Measurements from ENCODE around the gene GLP2R.

GRCh38 chr17:9905902-9906301, 80.2 kb downstream of the GLP2R start:
- TF ChIP-seq FOXJ3 (CRISPR knock-in tag; IDR thresholded peaks at IDR 0.05; ENCODE audit: borderline replicate concordance) (no peak), ETV6 (CRISPR knock-in tag; IDR thresholded peaks at IDR 0.05) (no peak), TEAD4 (CRISPR knock-in tag; IDR thresholded peaks at IDR 0.05) (no peak), USF2 (CRISPR knock-in tag; IDR thresholded peaks at IDR 0.05) (0 out of 2 replicates have a peak, but pooled peaks have one; percentile 34), CTCF (IDR thresholded peaks at IDR 0.05) (peak; percentile 82), ATF2 (CRISPR knock-in tag; IDR thresholded peaks at IDR 0.05; ENCODE audit: borderline replicate concordance, low read depth) (no peak), NR3C1 (CRISPR knock-in tag; conservative IDR thresholded peaks at IDR 0.05; ENCODE audit: low read depth) (no peak)
